Transverse colon (tissue), 4 donors: ENCODE results near the gene TRANK1. TPM values are rescaled to one million over a fixed set of nuclear protein-coding genes. Genes with fewer than 3 reads are reported as not detected.

Experiments used
- DNase-seq: peaks from one replicate; pipeline ENCODE4 v3.0.0-alpha.2; 2019
- H3K27ac ChIP-seq, 4 donors: fragments of 200-600 bp; sonication (generic); 2 replicates each; pipeline ENCODE4 v1.5.1; 2016 to 2018; ENCODE audit warnings: inconsistent platforms in 4 of 4
- H3K27me3 ChIP-seq: fragments of 200-600 bp; sonication (generic); 2 replicates; pipeline ENCODE4 v1.5.1; 2017; ENCODE audit warnings: inconsistent platforms
- H3K36me3 ChIP-seq, 4 donors: fragments of 200-600 bp; sonication (generic); 2 replicates each; pipeline ENCODE4 v1.5.1; 2017 to 2019; ENCODE audit warnings: inconsistent platforms in 4 of 4
- H3K4me1 ChIP-seq, 4 donors: fragments of 200-600 bp; sonication (generic); 2 replicates each; pipeline ENCODE4 v1.5.1; 2017 to 2020; ENCODE audit warnings: inconsistent platforms in 4 of 4
- H3K4me3 ChIP-seq, 4 donors: fragments of 200-600 bp; sonication (generic); 1 replicate in 1 of 4; 2 replicates in 3 of 4; pipeline versions ENCODE4 v1.5.1 to v1.6.1; 2017 to 2019; ENCODE audit warnings: inconsistent platforms in 4 of 4
- H3K9me3 ChIP-seq, 2 donors: fragments of 200-600 bp; sonication (generic); 2 replicates each; pipeline ENCODE4 v1.5.1; 2017 to 2019; ENCODE audit warnings: inconsistent platforms in 2 of 2
- EP300 ChIP-seq: sonication (generic); formaldehyde crosslinking; IDR thresholded peaks from one replicate; pipeline ENCODE4 v1.6.1; 2017; ENCODE audit warnings: antibody characterized with exemption, low read depth
- POLR2A ChIP-seq: fragments of 450-650 bp; IDR thresholded peaks from one replicate; pipeline ENCODE4 v1.6.1; 2016; ENCODE audit warnings: antibody characterized with exemption, mild to moderate bottlenecking, moderate library complexity
- POLR2AphosphoS5 ChIP-seq, 3 donors: sonication (generic); formaldehyde crosslinking; IDR thresholded peaks; one replicate each; pipeline ENCODE4 v1.6.1; 2016; ENCODE audit warnings: antibody characterized with exemption in 3 of 3
- WGBS, 2 donors: methylation state at CpG; one replicate each; pipeline ENCODE4 v1.1.5; 2018; ENCODE audit warnings: low coverage in 1 of 2; 5-methylcytosine and 5-hydroxymethylcytosine counted together
- in situ Hi-C, 4 donors: fragments of 200-750 bp; cut with MboI; loops; one replicate each; pipeline versions ENCODE4 v1.15.0 to v1.15.1; 2017; ENCODE audit warnings: low sequenced_read_pairs in 3 of 4, low pct_ligation_motif_present in 1 of 4, low pct_unique_long_range_greater_than_20kb in 1 of 4
- intact Hi-C: fragments of 100-400 bp; cut with DNase I; formaldehyde crosslinking; loops from one replicate; pipeline ENCODE4 v1.15.1; 2023; ENCODE audit warnings: low total_unique reads
- total RNA-seq, 4 donors: library from RNA; depleted of rRNA; stranded (reverse); fragments of >200 nt; gene quantifications; one replicate each; pipeline ENCODE4 v1.1.0, GENCODE V29; 2016
- TF ChIP-seq, protein P1 (sequence below), 5 experiments: fragments of 200-600 bp in 3 of 5; fragments of 450-650 bp in 2 of 5; sonication (generic) in 3 of 5; IDR thresholded peaks; 1 replicate in 2 of 5; 2 replicates in 3 of 5; pipeline ENCODE4 v1.5.1; 2016 to 2017; ENCODE audit warnings: antibody characterized with exemption in 5 of 5, inconsistent platforms in 3 of 5, mild to moderate bottlenecking in 2 of 5, moderate library complexity in 1 of 5

Gene TRANK1
- total RNA-seq, 4 donors from 2014 or later: 91.5 to 179 (median 116) TPM

- Histone ChIP-seq H3K27ac (no peak overlapping the region), H3K9me3 (no peaks in the 10 kb centered on the region), H3K36me3 (no peaks in the 10 kb centered on the region), H3K4me3 (no peak overlapping the region), H3K27me3 (no peaks in the 10 kb centered on the region), H3K4me1 (no peaks in the 10 kb centered on the region)
- DNase-seq: no peak
- TF ChIP-seq EP300 (no peak), POLR2A (no peak), POLR2AphosphoS5 (IDR thresholded peaks at IDR 0.05) (no peak)
- TF ChIP-seq, protein P1, sequence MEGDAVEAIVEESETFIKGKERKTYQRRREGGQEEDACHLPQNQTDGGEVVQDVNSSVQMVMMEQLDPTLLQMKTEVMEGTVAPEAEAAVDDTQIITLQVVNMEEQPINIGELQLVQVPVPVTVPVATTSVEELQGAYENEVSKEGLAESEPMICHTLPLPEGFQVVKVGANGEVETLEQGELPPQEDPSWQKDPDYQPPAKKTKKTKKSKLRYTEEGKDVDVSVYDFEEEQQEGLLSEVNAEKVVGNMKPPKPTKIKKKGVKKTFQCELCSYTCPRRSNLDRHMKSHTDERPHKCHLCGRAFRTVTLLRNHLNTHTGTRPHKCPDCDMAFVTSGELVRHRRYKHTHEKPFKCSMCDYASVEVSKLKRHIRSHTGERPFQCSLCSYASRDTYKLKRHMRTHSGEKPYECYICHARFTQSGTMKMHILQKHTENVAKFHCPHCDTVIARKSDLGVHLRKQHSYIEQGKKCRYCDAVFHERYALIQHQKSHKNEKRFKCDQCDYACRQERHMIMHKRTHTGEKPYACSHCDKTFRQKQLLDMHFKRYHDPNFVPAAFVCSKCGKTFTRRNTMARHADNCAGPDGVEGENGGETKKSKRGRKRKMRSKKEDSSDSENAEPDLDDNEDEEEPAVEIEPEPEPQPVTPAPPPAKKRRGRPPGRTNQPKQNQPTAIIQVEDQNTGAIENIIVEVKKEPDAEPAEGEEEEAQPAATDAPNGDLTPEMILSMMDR (IDR thresholded peaks at IDR 0.05): no peak
- in situ Hi-C loops (no loop called here), intact Hi-C loops (no loop called here)
- 86 to 95% methylated on average over 1 of the region's 1 CpG for WGBS, 2 donors
Measured at GRCh38 chr3:36928220-36928619, 16.6 kb downstream of the TRANK1 start.

- DNase-seq: no peak
- in situ Hi-C loops (no loop called here), intact Hi-C loops (no loop called here)
- Histone ChIP-seq H3K9me3 (peaks cover 0 to 1% of the 10 kb centered on the region in 2 donors), H3K4me1 (no peaks in the 10 kb centered on the region), H3K4me3 (no peak overlapping the region), H3K36me3 (no peaks in the 10 kb centered on the region), H3K27ac (no peak overlapping the region), H3K27me3 (no peaks in the 10 kb centered on the region)
- 89 to 92% methylated on average over 3 to 6 of the region's 6 CpGs for WGBS, 2 donors
- TF ChIP-seq EP300: no peak
- TF ChIP-seq, protein P1 (IDR thresholded peaks at IDR 0.05): no peak
Measured at GRCh38 chr3:36926292-36926897, 18.5 kb downstream of the TRANK1 start.

DNA sequence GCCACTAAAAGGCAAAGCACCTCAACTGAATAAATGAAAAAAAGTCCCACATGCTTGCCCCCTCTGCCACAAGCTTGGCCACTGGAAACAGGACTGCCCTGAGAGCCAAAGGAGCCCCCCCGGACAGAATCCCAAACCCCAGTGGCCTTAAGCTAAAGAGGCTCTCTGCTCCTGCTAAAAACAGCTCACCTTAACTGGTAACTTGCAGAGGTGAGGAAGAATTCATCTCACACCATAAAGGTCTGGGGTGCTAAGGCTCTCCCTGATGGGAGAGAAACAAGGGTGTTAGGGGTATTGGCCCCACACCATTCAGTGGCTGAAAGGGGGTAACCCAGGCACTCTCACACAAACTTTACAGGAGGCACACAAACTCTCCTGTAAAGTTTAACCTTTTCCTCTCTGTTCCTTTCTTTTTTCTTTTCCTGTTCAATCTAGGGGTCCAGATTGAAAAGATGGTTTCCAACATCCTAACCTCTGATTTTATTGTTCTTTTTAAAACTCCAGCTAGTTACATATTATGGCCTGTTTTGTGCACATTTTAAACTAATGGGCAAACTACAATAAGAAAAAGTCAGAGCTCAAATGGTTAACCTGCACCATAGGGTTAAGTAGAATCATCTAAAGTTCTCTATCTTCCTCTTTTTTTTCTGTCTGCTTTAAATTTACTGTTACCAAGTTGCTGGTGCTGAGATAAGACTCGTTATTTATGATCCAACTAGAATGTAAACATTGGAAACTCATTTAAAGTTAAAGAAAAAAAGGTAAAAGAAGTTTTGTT, 19.9 kb downstream of the TRANK1 start:
- Histone ChIP-seq H3K27me3 (no peaks in the 10 kb centered on the region), H3K4me3 (no peak overlapping the region), H3K9me3 (peaks cover 0 to 7% of the 10 kb centered on the region in 2 donors), H3K36me3 (no peaks in the 10 kb centered on the region), H3K27ac (no peak overlapping the region), H3K4me1 (peaks cover 0 to 6% (median under 1%) of the 10 kb centered on the region in 4 donors)
- in situ Hi-C loops (no loop called here), intact Hi-C loops (no loop called here)
- TF ChIP-seq POLR2AphosphoS5 (IDR thresholded peaks at IDR 0.05): no peak
- no peak for TF ChIP-seq POLR2A
- TF ChIP-seq, protein P1 (IDR thresholded peaks at IDR 0.05): no peak
- TF ChIP-seq EP300: no peak
- DNase-seq: no peak
- WGBS, 2 donors: 14 to 60% methylated on average over 1 to 2 of the region's 2 CpGs

GRCh38 chr3:36923981-36924743, 20.7 kb downstream of the TRANK1 start:
- Histone ChIP-seq H3K27ac (no peak overlapping the region), H3K27me3 (no peaks in the 10 kb centered on the region), H3K4me3 (no peak overlapping the region), H3K36me3 (no peaks in the 10 kb centered on the region), H3K4me1 (peaks cover 0 to 14% (median 6%) of the 10 kb centered on the region in 4 donors), H3K9me3 (peaks cover 0 to 7% of the 10 kb centered on the region in 2 donors)
- intact Hi-C loops (no loop called here), in situ Hi-C loops (no loop called here)
- DNase-seq: no peak
- 73 to 82% methylated on average over 6 to 11 of the region's 11 CpGs for WGBS, 2 donors
- TF ChIP-seq EP300: no peak
- TF ChIP-seq, protein P1 (IDR thresholded peaks at IDR 0.05): no peak
- TF ChIP-seq POLR2AphosphoS5 (IDR thresholded peaks at IDR 0.05): no peak
- no peak for TF ChIP-seq POLR2A
